Suppressor macrophage treated with lipopolysaccharide for 4 hours (primary cell): ENCODE results near the gene P3R3URF.

Source experiments
- DNase-seq: peaks from one replicate; pipeline ENCODE4 v3.0.0-alpha.2; 2020

P3R3URF gene

GRCh38 chr1:46171871-46172270 is 4.4 kb downstream of the P3R3URF start:
- DNase-seq: no peak

DNA sequence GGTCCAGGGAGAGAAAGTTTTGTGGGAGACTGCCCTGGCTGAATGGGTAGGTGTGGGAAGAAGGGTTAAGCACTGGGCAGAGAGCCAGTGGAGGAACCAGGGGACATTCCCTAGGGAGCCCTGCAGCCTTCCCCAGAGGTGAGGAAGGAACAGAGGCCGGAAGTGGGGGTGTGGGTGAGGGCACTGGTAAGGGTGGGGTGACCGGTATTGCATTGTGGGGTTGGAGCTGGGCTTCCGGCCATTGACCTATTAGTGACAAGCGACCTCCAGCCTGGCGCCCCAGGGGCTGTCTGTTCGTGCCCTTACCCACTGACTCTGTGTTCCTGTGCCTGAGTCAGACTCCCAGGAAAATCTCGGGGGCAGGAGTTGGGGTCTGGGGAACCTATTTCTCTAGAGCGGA is 4.9 kb downstream of the P3R3URF start:
- DNase-seq: no peak

- no peak for DNase-seq
Observed at GRCh38 chr1:46169811-46170454, 6.4 kb downstream of the P3R3URF start.

DNA sequence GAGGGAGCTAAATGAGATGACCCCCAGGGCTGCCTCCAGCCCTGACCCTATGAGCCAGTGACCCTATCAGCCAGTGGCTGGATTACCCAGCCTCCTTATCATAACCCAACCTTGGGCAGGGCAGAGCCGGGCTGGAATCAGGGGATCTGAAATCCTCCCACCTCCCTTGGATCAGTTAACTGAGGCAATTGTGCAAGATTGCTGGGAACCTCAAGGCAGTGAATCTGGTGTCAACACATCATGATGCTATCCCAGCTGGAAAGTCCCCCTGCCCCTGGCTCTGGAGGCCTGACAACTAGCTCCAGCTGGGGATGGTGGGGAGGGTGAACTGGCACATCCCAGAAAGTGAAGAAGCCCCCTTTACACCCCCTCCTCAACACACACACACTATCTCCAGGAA is 7.8 kb downstream of the P3R3URF start:
- DNase-seq: peak; percentile 39

- DNase-seq: no peak
Observed at GRCh38 chr1:46166521-46167462, 9.5 kb downstream of the P3R3URF start.

DNA sequence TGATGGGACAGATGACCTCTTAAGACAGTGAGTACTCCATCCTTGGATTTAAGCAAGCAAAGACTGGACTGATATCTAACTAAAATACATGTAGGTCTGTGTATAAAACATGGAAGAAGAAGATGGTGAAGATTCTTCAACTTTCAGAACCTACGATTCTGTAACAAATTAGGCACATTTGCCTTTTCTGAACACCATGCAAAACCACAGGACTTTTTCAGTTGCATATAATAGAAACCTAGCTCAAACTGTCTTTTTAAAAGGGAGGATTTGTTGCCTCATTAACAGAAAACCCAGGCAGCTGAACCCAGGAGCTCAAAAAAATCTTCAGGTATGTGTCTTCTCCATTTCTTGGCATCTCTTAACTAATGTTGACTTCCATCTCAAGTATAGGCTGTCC is 16.1 kb downstream of the P3R3URF start:
- DNase-seq: no peak

- no peak for DNase-seq
Observed at GRCh38 chr1:46159516-46159915, 16.8 kb downstream of the P3R3URF start.

- no peak for DNase-seq
Observed at GRCh38 chr1:46158312-46159281, 17.7 kb downstream of the P3R3URF start.

DNA sequence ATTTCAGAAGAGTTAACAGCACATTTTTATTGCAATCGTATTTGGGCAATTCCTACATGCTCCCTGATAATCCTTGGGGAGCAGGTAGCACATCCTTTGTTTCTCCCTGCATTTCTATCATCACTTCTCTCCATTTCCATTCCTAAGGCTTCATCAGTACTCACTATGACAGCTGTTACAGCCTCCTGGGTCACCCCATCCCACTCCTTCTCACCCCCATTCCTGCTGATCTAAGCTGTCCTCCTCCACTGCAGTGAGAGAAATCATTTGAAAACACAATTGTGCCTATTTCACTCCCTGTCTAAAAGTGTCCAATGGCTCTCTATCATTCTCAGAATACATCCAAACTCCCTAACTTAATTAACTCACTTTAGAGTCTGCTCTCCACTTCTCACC is 18.4 kb downstream of the P3R3URF start:
- no peak for DNase-seq

DNA sequence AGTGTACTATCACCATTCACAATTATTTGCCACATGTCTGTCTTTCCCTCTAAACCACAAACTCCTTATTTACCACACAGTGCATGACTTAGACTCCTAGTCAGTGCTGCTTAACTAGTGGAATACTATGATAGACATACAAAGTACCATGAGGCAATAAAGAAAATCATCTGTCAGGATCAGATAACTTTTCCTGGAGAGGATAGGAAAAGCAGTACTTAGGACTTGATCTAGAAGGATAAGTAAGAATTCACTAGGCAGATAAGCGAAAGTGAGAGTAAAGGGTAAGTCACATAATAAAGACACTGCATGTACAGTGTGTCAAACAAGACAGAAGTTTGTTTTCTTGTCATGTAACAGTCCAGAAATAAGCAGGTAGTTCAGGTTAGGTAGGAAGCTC is 22.6 kb downstream of the P3R3URF start:
- no peak for DNase-seq

DNA sequence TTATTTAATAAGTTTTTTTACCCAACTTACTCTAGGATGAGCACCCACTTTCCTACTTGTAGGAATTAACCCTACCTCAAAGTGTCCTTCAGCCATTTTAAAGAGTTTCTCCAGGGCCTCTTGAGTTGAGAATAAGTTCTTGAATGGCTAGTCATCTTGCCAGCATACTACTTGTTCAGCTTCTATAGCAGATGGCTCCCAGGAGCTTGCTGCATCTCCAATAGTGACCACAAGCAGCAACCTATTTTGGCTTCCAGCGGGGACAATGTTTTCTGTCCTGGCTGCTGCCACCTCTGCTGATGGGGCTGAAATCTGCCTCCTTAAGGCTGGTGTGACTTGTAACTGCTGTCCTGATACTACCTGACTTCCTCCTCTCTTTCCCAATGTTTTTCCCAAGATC is 23.1 kb downstream of the P3R3URF start:
- no peak for DNase-seq

GRCh38 chr1:46152016-46152415 is 24.3 kb downstream of the P3R3URF start:
- DNase-seq: peak; percentile 56

DNA sequence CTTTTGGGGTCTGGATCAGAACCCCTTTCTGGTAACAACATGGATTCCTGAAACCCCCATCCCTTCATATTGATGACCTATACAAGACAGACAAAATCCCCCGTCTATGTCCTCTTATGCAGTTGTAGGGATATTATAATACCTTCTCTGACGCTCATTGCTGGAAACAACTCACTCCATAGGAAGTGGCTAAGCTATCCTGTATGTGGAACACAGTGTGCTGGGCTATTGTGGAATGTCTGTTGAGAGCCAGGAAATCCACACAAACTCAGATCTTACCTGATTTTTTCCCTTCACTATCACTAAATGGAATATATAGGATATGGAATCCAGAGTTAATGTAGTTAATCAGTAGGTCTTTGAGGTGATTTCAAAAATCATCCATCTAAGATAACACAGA is 26.2 kb downstream of the P3R3URF start:
- DNase-seq: no peak

DNA sequence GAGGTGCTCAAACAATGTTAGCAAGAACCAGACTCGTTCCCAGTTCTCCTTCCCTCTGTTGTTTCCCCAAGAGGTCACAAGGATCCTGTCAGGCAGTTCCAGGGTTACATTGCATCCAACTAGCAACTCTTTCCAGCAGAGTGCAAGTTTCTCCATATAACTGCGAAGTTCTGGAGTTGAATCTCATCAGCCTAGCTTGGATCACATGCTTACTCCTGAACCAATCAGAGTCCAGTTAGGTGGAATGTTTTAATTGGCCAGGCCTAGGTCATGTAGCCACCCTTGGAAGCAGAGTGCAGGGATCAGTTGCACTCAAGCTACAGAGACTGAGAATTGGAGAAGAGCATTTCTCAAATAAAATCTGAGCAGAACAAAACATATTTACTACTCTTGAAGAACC is 28.0 kb downstream of the P3R3URF start:
- no peak for DNase-seq

DNA sequence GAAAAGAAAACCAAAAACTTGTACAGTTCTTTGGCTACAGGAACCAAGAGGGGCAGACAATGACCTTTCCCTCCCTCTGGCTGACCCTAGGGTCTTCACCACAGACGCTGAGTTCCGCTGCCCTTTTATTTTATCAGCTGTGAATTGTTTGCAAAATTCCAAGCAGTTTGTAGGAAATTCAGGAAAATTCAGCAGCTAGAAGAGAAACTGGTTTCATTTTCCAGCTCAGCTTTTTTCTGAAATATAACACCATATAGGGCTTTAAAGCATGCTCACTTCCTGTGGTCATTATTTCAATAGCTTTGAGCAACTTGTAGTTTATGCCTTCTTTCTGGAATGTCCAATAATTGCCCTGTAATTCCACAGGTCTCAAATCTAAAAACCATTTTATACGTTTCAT is 38.4 kb downstream of the P3R3URF start:
- DNase-seq: no peak

GRCh38 chr1:46136711-46137110 is 39.6 kb downstream of the P3R3URF start:
- no peak for DNase-seq

DNA sequence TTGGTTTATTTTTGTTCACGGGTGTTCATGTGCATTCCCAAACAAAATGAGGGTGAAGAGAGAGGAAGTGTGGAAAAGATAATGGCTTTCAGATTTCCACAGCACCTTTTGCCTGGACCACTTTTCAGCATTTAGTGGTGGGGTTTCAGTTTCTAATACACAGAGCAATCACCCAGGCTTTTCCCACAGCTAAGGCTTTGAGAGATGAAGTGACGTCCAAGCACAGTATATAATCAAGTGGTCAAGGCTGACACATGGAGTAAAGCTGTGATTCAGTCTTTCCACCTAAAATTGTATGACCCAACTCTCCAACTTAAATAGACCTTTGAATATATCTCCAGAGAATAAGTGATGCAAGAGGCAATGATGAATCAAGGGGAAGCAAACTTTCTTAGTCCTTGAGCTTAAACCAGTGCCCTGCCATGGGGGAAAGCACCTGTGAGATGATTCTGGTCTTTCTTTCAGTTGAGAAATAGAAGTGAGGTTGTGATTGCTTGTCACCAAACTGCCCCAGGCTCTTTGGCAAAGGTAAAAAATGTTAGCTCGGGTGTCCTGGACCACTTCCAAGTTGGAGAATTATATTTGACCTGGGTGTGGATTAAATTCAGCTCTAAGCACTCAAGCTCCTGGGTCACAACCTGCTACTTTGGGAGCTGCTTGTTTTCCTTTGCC is 41.5 kb downstream of the P3R3URF start:
- peak; percentile 72 for DNase-seq

- no peak for DNase-seq
Observed at GRCh38 chr1:46133781-46134350, 42.4 kb downstream of the P3R3URF start.

GRCh38 chr1:46133181-46133658 is 43.1 kb downstream of the P3R3URF start:
- DNase-seq: no peak

DNA sequence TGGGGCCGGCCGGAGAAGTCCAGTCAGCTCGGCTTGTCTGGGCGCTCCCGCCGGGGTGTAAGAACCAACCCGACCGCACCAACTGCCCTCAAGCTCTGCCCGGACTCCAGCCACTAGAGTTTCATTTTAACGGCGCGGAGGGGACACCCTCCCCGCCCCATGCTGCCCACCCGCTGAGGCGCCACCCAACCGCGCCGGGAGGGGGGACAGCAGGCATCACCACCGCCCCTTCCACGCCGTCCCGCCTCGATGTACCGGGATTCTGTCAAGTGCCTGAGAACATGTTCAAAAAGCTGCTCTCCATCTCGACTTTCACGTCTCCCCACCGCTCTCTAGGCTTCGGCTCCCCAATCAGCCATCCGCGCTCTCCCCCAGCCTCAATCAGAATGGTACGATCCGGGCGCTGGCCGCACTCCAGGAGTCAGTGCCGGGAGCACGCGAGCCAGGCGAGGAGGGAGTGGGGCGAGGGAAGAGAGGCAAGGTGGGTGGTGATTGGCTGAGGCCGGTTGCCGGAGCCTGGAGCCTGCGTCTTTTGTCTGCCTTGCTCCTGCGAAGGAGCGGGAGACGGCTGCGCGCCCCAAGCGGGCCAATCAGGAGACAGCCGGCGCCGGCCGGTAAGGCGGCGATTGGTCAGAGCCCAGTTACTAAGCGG is 43.6 kb downstream of the P3R3URF start, which contains the start of gene PIK3R3:
TSS of gene PIK3R3 (minus strand) at position 101 of the 652 bp plus-strand sequence. CDS start 677 bp downstream, outside the sequence.
- DNase-seq: peak; percentile 99
